ENCODE results near the gene CCL11.

- no peak for TF ChIP-seq POLR2A (IDR thresholded peaks at IDR 0.05)
- no peak for TF ChIP-seq CTCF (IDR thresholded peaks at IDR 0.05)
These were observed 9.7 kb upstream of the CCL11 start for GRCh38 chr17:34275881-34276280.
